Stomach smooth muscle (tissue), 2 donors: ENCODE results near the gene SLC22A15.

Experiments
- H3K27ac ChIP-seq: one replicate; pipeline ENCODE4 v1.7.0; 2013; ENCODE audit warnings: mild to moderate bottlenecking, low read length, inconsistent platforms
- H3K27me3 ChIP-seq, 2 donors: one replicate each; pipeline ENCODE4 v1.7.0; 2013; ENCODE audit warnings: low read length in 2 of 2; ENCODE audit not compliant: insufficient read depth in 2 of 2, control insufficient read depth in 1 of 2
- H3K36me3 ChIP-seq, 2 donors: one replicate each; pipeline ENCODE4 v1.7.0; 2013; ENCODE audit warnings: low read length in 2 of 2; ENCODE audit not compliant: control insufficient read depth in 2 of 2, insufficient read depth in 2 of 2
- H3K4me1 ChIP-seq: one replicate; pipeline ENCODE4 v1.7.0; 2013; ENCODE audit warnings: low read length; ENCODE audit not compliant: control insufficient read depth, insufficient read depth
- H3K4me3 ChIP-seq, 2 donors: one replicate each; pipeline ENCODE4 v1.7.0; 2013; ENCODE audit warnings: low read length in 2 of 2
- H3K9ac ChIP-seq, 2 donors: one replicate each; pipeline ENCODE4 v1.7.0; 2013; ENCODE audit warnings: low read length in 2 of 2, mild to moderate bottlenecking in 1 of 2
- H3K9me3 ChIP-seq, 2 donors: one replicate each; pipeline ENCODE4 v1.7.0; 2013; ENCODE audit warnings: low read length in 2 of 2; ENCODE audit not compliant: control insufficient read depth in 2 of 2
- donor health status: healthy.
- donor health status: Pancreatic carcinoma.

The SLC22A15 gene

DNA sequence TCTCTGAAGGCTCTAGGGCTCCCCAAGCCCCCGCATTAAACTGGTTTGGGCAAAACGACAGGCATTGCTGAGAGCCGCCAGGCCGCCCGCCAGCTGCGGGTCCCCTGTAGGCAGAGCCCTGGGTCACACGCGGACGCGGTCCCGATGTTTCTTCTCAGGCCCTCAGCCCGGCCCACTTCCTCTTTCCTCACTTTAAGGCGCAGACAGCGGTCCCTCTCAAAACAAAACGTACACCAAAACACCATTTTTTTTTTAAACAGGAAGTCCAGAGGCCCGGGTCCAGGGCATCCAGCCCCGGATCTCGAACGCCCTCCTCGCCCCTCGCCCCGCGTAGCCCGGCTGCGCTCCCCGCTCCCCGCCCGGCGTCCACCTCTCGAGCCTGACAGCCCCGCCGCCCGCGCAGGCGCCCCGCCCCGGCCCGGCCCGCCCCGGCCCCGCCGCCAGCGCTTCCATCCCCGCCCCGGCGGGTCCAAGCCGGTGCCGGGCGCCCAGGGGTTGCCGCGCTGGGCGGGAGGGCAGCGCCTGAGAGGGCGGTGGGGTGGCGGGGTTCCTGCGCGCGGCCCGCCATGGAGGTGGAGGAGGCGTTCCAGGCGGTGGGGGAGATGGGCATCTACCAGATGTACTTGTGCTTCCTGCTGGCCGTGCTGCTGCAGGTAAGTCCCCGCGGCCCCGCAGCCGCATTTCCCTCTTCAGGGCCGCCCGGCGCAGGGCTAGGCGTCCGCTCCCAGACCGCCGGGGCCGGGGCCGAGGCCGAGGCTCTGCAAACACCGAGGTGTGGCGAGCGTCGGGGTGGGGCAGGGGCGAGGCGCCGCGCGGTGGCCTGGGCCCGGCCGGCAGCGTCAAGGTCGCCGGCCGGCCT is at the start of gene SLC22A15:
TSS of gene SLC22A15 (plus strand) at position 452 of the 859 bp plus-strand sequence. CDS start at position 567, 115 bp downstream.
- Histone ChIP-seq H3K4me3 (peak within 1 kb of the TSS; percentile 44 to 70), H3K9me3 (no peaks in the 10 kb centered on the region), H3K27ac (no peak within 1 kb of the TSS), H3K36me3 (no peaks in the 10 kb centered on the region), H3K4me1 (peaks cover 2% of the 10 kb centered on the region), H3K27me3 (peaks cover 9 to 11% of the 10 kb centered on the region in 2 donors), H3K9ac (peak within 1 kb of the TSS; percentile 22 to 33)

DNA sequence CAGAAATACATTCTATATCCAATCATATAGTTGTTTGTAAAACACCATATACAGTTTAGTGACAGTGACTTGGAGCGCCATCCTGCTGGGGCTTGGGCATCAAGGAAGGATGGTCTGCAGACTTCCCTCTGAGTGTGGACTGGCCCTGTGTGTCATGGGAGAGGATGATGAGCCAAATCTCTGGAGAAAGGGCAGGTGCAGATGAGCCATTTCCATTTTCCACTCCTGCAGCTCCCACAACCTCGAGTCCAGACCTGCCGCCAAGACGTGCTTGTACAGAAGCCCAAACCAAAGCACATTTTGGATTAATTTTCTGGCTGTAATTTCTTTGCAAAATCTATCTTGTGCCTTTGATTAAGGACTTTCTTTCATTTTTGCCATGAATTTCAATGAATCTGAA is 48.3 kb upstream of the SLC22A15 start:
- Histone ChIP-seq H3K9ac (no peak overlapping the region), H3K9me3 (no peaks in the 10 kb centered on the region), H3K4me3 (no peak overlapping the region), H3K27ac (no peak overlapping the region), H3K4me1 (no peaks in the 10 kb centered on the region), H3K27me3 (no peaks in the 10 kb centered on the region), H3K36me3 (no peaks in the 10 kb centered on the region)

DNA sequence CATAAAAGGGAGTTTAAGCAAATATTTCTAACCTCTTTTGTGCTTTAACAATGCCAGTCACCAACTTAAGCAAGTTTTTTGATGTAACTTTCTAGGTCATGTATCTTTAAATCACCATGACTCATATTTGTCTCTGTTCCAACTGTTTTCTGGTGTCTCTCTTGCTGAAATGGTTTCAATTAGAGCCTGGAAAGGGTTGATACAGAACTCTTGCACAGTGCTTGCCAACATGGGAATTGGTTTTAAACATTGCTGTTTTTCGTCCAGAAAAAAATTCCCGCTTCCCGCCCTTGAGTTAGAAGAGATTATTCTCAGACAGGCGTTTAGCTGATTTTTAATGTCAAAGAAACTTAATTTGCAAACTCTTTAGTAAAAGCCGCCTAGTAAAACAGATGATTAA is 46.4 kb upstream of the SLC22A15 start:
- no peak overlapping the region for H3K27ac ChIP-seq
- no peaks in the 10 kb centered on the region for H3K27me3 ChIP-seq
- no peaks in the 10 kb centered on the region for H3K36me3 ChIP-seq
- H3K9ac ChIP-seq: no peak overlapping the region
- no peak overlapping the region for H3K4me3 ChIP-seq
- no peaks in the 10 kb centered on the region for H3K9me3 ChIP-seq
- no peaks in the 10 kb centered on the region for H3K4me1 ChIP-seq

DNA sequence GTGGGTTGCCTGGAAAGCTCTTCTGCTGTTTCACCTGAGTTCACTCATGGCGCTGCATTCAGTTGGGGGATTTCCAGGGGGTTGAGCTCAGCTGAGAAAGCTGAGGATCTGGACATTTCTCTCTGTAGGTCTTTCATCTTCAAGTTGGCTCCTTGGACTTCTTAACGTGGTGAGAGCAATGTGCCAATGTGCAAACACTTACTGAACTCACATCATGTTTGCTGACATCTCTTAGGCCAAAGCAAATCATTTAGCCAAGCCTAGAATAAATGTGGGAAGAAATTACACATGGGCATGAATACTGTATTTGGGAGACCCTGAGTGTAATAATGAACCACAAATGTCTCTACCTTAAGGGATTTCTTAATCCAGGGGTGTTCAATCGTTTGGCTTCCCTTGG is 42.7 kb upstream of the SLC22A15 start:
- Histone ChIP-seq H3K9me3 (no peaks in the 10 kb centered on the region), H3K36me3 (no peaks in the 10 kb centered on the region), H3K27me3 (no peaks in the 10 kb centered on the region), H3K27ac (no peak overlapping the region), H3K4me3 (no peak overlapping the region), H3K9ac (no peak overlapping the region), H3K4me1 (no peaks in the 10 kb centered on the region)

- Histone ChIP-seq H3K9me3 (no peaks in the 10 kb centered on the region), H3K4me3 (no peak overlapping the region), H3K4me1 (no peaks in the 10 kb centered on the region), H3K9ac (no peak overlapping the region), H3K27me3 (no peaks in the 10 kb centered on the region), H3K27ac (no peak overlapping the region), H3K36me3 (no peaks in the 10 kb centered on the region)
Observed at GRCh38 chr1:115939455-115939854, 36.9 kb upstream of the SLC22A15 start.

DNA sequence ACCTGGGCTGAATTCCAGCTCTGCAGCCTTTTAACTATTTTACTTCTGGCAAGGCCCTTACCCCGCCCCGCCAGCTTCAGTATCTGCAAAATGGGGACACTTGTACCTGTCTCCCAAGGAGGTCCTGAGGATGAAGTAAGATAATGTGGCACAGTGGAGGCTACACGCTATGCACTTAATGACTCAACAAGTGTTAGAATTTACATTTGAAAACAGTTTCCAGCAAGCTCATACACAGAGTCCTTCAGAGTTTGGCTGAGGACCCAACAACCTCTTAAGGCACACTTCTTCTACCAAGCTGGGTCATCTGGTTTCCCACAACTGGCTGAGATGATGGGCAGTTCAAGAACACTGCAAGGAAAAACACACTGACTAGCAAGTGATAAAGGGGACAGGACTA is 30.2 kb upstream of the SLC22A15 start:
- Histone ChIP-seq H3K9me3 (no peaks in the 10 kb centered on the region), H3K9ac (no peak overlapping the region), H3K27me3 (peaks cover 0 to 2% of the 10 kb centered on the region in 2 donors), H3K36me3 (no peaks in the 10 kb centered on the region), H3K4me3 (no peak overlapping the region), H3K4me1 (no peaks in the 10 kb centered on the region), H3K27ac (no peak overlapping the region)

DNA sequence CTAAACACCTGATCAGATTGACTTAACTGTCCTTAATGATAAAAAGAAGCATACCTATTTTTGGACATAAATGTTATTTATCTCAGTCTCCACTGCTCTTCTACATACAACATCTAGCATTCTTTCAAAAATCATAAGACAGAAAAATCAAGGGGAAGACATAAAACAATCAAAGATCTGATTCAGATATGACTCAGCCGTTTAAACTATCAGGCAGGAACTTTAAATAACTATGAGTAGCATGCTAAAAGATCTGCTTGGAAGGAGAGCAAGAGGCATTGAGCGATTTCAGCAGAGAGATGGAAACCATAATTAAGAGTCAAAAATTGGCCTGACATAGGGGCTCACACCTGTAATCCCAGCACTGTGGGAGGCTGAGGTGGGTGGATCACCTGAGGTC is 27.2 kb upstream of the SLC22A15 start:
- no peaks in the 10 kb centered on the region for H3K36me3 ChIP-seq
- H3K9ac ChIP-seq: no peak overlapping the region
- no peak overlapping the region for H3K27ac ChIP-seq
- H3K27me3 ChIP-seq: peaks cover 0 to 2% of the 10 kb centered on the region in 2 donors
- no peaks in the 10 kb centered on the region for H3K4me1 ChIP-seq
- H3K9me3 ChIP-seq: no peaks in the 10 kb centered on the region
- H3K4me3 ChIP-seq: no peak overlapping the region

- H3K27ac ChIP-seq: no peak overlapping the region
- H3K9me3 ChIP-seq: no peaks in the 10 kb centered on the region
- H3K4me1 ChIP-seq: no peaks in the 10 kb centered on the region
- no peaks in the 10 kb centered on the region for H3K36me3 ChIP-seq
- H3K4me3 ChIP-seq: no peak overlapping the region
- no peak overlapping the region for H3K9ac ChIP-seq
- H3K27me3 ChIP-seq: peaks cover 0 to 2% of the 10 kb centered on the region in 2 donors
Observed at GRCh38 chr1:115951560-115951959, 24.8 kb upstream of the SLC22A15 start.

DNA sequence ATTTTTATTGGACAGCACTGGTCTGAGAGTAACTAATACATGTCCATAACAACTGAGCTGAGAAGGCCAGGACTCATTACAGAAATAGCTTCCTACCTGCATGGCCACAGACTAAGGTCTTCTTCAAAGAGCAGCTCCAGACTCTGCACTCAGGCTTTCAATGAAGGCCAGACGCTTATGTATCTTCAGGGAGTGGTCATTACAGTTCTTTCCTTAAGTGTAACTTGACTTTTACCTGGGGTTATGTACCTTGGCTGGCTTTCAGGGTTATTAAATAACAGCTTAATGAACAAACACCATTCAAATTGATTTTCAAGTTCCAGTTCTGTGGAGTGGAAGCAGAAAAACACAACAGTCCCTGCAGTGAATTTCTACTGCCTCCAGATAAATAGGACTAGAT is 23.8 kb upstream of the SLC22A15 start:
- Histone ChIP-seq H3K36me3 (no peaks in the 10 kb centered on the region), H3K4me3 (no peak overlapping the region), H3K9me3 (no peaks in the 10 kb centered on the region), H3K27me3 (no peaks in the 10 kb centered on the region), H3K9ac (no peak overlapping the region), H3K4me1 (no peaks in the 10 kb centered on the region), H3K27ac (no peak overlapping the region)

DNA sequence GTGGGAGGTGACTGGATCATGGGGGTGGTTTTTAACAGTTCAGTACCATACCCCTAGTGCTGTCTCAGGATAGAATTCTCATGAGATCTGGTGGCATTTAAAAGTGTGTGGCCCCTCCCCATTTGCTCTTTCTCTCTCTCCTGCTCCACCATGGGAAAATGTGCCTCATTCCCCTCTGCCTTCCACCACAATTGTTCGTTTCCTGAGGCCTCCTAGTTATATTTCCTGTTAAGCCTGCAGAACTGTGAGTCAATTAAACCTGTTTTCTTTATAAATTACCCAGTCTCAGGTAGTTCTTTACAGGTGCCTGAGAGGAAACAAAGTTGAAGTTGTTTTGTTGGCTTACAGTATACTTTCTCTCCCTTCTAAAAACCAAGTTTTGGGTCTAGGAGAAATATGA is 23.1 kb upstream of the SLC22A15 start:
- no peak overlapping the region for H3K27ac ChIP-seq
- no peaks in the 10 kb centered on the region for H3K27me3 ChIP-seq
- H3K9ac ChIP-seq: no peak overlapping the region
- H3K9me3 ChIP-seq: no peaks in the 10 kb centered on the region
- no peaks in the 10 kb centered on the region for H3K4me1 ChIP-seq
- H3K4me3 ChIP-seq: no peak overlapping the region
- H3K36me3 ChIP-seq: no peaks in the 10 kb centered on the region

GRCh38 chr1:115954684-115955083 is 21.6 kb upstream of the SLC22A15 start:
- no peaks in the 10 kb centered on the region for H3K4me1 ChIP-seq
- no peaks in the 10 kb centered on the region for H3K9me3 ChIP-seq
- H3K9ac ChIP-seq: no peak overlapping the region
- H3K27ac ChIP-seq: no peak overlapping the region
- H3K36me3 ChIP-seq: no peaks in the 10 kb centered on the region
- no peak overlapping the region for H3K4me3 ChIP-seq
- no peaks in the 10 kb centered on the region for H3K27me3 ChIP-seq
